Loucy (cell line): ENCODE measurements around the gene PAEP.

ENCODE experiments used
- H2AFZ ChIP-seq: fragments of 200-600 bp; sonication (generic); 2 replicates; pipeline ENCODE4 v1.6.0; 2016; ENCODE audit warnings: antibody characterized with exemption, mild to moderate bottlenecking, low read length, moderate library complexity
- H3F3A ChIP-seq: fragments of 200-600 bp; 2 replicates; pipeline ENCODE4 v1.6.0; 2016; ENCODE audit warnings: antibody characterized with exemption, low read depth, mild to moderate bottlenecking
- H3K27me3 ChIP-seq: fragments of 200-600 bp; sonication (generic); 2 replicates; pipeline ENCODE4 v1.6.1; 2014; ENCODE audit warnings: low read length, mild to moderate bottlenecking; ENCODE audit not compliant: insufficient read depth, poor library complexity, severe bottlenecking
- H3K36me3 ChIP-seq: fragments of 200-600 bp; sonication (generic); 2 replicates; pipeline ENCODE4 v1.6.1; 2016; ENCODE audit warnings: low read length; ENCODE audit not compliant: insufficient read depth
- H3K4me1 ChIP-seq: fragments of 200-600 bp; sonication (generic); 2 replicates; pipeline ENCODE4 v1.5.1; 2014; ENCODE audit warnings: low read length, mild to moderate bottlenecking; ENCODE audit not compliant: insufficient read depth, poor library complexity, severe bottlenecking
- H3K4me2 ChIP-seq: fragments of 200-600 bp; sonication (generic); 2 replicates; pipeline ENCODE4 v1.6.0; 2014; ENCODE audit warnings: antibody characterized with exemption, low read length, low read depth, mild to moderate bottlenecking; ENCODE audit not compliant: poor library complexity, severe bottlenecking
- H3K4me3 ChIP-seq: fragments of 200-600 bp; sonication (generic); 2 replicates; pipeline ENCODE4 v1.5.1; 2014; ENCODE audit warnings: low read length, mild to moderate bottlenecking, mixed read lengths; ENCODE audit not compliant: poor library complexity, severe bottlenecking
- H3K79me2 ChIP-seq: fragments of 200-600 bp; sonication (generic); 2 replicates; pipeline ENCODE4 v1.6.1; 2014; ENCODE audit warnings: low read length; ENCODE audit not compliant: insufficient read depth
- H3K9ac ChIP-seq: fragments of 200-600 bp; sonication (generic); 2 replicates; pipeline ENCODE4 v1.6.0; 2014; ENCODE audit warnings: mild to moderate bottlenecking, low read depth, low read length, moderate library complexity; ENCODE audit not compliant: poor library complexity, severe bottlenecking
- H3K9me2 ChIP-seq: fragments of 200-600 bp; sonication (generic); replicated peaks from 2 replicates; pipeline ENCODE4 v1.6.1; 2016; ENCODE audit warnings: low read depth, low read length, mixed read lengths
- H3K9me3 ChIP-seq: fragments of 200-600 bp; sonication (generic); 2 replicates; pipeline ENCODE4 v1.6.1; 2014; ENCODE audit warnings: mild to moderate bottlenecking, antibody characterized with exemption, low read length, low read depth; ENCODE audit not compliant: insufficient read depth
- H4K20me1 ChIP-seq: fragments of 200-600 bp; sonication (generic); 2 replicates; pipeline ENCODE4 v1.6.0; 2014; ENCODE audit warnings: antibody characterized with exemption, low read length, mild to moderate bottlenecking; ENCODE audit not compliant: insufficient read depth, poor library complexity, severe bottlenecking
- EZH2phosphoT487 ChIP-seq: fragments of 200-600 bp; IDR thresholded peaks from 2 replicates; pipeline ENCODE4 v1.6.1; 2018; ENCODE audit warnings: antibody characterized with exemption, mild to moderate bottlenecking, moderate library complexity, borderline replicate concordance
- TF ChIP-seq, protein P1 (sequence below): fragments of 200-600 bp; sonication (generic); conservative IDR thresholded peaks from 2 replicates; pipeline ENCODE4 v1.5.1; 2014; ENCODE audit warnings: mild to moderate bottlenecking, antibody characterized with exemption, low read length

PAEP gene

DNA sequence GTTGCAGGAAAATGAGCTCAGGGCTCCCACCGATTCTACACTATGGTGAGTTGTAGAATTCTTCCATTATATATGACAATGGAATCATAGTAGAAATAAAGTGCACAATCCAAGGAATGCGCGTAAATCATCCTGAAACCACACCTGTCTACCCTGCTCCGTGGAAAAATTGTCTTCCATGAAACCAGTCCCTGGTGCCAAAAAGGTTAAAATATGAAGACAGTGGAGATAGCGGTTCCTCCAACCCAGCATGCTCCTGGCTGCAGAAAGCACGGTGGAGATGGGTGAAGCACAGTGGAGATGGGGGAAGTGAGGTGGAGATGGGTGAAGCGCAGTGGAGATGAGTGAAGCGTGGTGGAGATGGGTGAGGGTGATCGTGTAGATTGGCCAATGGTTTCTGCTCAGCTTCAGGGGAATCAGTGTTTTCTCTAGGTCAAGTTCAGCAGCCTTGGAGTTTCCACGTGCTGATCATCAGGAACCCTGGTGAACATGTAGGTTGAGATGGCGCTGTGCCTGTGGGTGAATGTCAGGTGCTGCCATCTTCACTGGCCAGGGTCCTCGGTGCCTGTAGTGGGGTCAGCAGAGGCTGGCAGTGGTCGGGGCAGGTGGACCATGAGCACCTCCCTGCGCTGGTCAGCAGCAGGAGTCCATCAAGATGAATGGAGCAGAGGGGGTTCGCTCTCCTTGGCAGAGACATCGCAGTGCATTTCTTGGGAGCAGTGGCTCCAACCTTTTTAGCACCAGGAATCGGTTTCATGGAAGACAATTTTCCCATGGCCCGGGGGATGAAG, 20.3 kb downstream of the PAEP start:
- Histone ChIP-seq H3K4me3 (no peak overlapping the region), H3F3A (no peaks in the 10 kb centered on the region), H3K4me2 (no peak overlapping the region), H2AFZ (no peak overlapping the region), H3K36me3 (no peaks in the 10 kb centered on the region), H3K4me1 (no peaks in the 10 kb centered on the region), H3K27me3 (no peaks in the 10 kb centered on the region), H3K9me3 (peaks cover 6% of the 10 kb centered on the region; the same call in 1 of the 2 replicates), H3K9ac (no peak overlapping the region), H3K79me2 (no peaks in the 10 kb centered on the region), H3K9me2 (no peaks in the 10 kb centered on the region), H4K20me1 (no peaks in the 10 kb centered on the region)
- no peak for TF ChIP-seq EZH2phosphoT487
- TF ChIP-seq, protein P1, sequence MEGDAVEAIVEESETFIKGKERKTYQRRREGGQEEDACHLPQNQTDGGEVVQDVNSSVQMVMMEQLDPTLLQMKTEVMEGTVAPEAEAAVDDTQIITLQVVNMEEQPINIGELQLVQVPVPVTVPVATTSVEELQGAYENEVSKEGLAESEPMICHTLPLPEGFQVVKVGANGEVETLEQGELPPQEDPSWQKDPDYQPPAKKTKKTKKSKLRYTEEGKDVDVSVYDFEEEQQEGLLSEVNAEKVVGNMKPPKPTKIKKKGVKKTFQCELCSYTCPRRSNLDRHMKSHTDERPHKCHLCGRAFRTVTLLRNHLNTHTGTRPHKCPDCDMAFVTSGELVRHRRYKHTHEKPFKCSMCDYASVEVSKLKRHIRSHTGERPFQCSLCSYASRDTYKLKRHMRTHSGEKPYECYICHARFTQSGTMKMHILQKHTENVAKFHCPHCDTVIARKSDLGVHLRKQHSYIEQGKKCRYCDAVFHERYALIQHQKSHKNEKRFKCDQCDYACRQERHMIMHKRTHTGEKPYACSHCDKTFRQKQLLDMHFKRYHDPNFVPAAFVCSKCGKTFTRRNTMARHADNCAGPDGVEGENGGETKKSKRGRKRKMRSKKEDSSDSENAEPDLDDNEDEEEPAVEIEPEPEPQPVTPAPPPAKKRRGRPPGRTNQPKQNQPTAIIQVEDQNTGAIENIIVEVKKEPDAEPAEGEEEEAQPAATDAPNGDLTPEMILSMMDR, result no peak

DNA sequence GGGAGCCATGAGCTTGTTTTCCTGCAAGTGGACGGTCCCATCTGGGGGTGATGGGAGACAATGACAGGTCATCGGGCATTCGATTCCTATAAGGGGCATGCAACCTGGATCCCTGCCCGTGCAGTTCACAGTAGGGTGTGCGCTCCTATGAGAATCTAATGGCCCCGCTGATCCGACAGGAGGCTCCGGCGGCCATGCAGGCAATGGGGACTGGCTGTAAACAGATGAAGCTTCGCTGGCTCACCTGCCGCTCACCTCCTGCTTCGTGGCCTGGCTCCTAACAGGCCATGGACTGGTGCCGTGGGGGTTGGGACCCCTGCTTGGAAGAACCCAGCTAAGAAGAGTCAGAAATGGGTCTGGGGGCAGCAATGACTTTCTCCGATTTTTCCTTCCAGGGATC, 21.0 kb downstream of the PAEP start:
- no peaks in the 10 kb centered on the region for H3K36me3 ChIP-seq
- H3K9me2 ChIP-seq, result no peaks in the 10 kb centered on the region

DNA sequence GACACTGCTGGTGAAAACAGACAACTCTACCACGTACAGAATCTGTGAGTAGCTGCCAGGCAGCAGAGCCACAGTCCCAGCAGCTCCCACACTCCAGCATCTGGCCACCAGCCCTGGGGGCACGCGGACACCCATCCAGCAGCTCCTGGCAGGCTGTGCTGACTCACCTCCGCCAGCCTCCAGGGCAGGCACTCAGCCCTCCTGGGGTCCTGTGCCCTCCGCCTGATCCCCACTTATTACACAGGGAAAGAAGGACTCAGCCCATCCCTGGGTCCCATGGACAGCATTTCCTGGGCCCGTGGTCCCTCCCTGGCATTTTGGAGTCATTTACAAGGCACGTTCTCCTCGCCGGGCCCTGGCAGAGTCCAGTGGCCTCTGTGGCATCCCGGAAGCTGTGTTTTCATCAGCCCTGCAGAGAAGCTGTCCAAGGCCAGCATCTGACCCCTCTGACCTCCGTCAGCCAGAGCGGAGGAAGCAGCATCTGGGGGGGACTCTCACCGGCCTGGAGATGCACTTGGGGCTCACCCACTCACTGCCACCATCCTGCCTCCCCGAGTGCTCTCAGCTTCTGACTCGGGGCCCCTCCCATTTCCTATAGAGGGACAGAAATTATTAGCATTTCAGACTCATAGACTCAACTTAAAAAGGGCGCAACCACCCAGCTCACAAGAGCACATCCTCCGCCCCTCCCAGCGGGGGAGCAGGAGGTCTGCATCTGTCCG, 21.6 kb downstream of the PAEP start:
- H3K79me2 ChIP-seq, result no peaks in the 10 kb centered on the region
- no peaks in the 10 kb centered on the region for H3K36me3 ChIP-seq
- H3K9ac ChIP-seq, result no peak overlapping the region
- no peaks in the 10 kb centered on the region for H3K4me1 ChIP-seq
- no peaks in the 10 kb centered on the region for H3F3A ChIP-seq
- H3K4me2 ChIP-seq, result no peak overlapping the region
- H4K20me1 ChIP-seq, result no peaks in the 10 kb centered on the region
- no peaks in the 10 kb centered on the region for H3K9me2 ChIP-seq
- H3K27me3 ChIP-seq, result no peaks in the 10 kb centered on the region
- no peak for TF ChIP-seq EZH2phosphoT487
- TF ChIP-seq, protein P1, result no peak
- H3K4me3 ChIP-seq, result no peak overlapping the region
- H3K9me3 ChIP-seq, result peaks cover 6% of the 10 kb centered on the region; the same call in 1 of the 2 replicates
- H2AFZ ChIP-seq, result no peak overlapping the region

More for the DNA sequence above, 21.0 kb downstream of the PAEP start:
- Histone ChIP-seq H3K9me3 (peaks cover 6% of the 10 kb centered on the region; the same call in 1 of the 2 replicates), H3K9ac (no peak overlapping the region), H3K79me2 (no peaks in the 10 kb centered on the region), H3F3A (no peaks in the 10 kb centered on the region), H2AFZ (no peak overlapping the region), H3K27me3 (no peaks in the 10 kb centered on the region), H4K20me1 (no peaks in the 10 kb centered on the region), H3K4me2 (no peak overlapping the region), H3K4me1 (no peaks in the 10 kb centered on the region), H3K4me3 (no peak overlapping the region)
- TF ChIP-seq, protein P1, result no peak
- TF ChIP-seq EZH2phosphoT487, result no peak
